ENCODE results near the gene GNMT. TPM values are rescaled to one million over a fixed set of nuclear protein-coding genes. Genes with fewer than 3 reads are reported as not detected.
A peak's percentile ranks its signal among the peaks of the same experiment; 100 is the strongest.

GNMT gene
- total and polyA plus RNA-seq, 2 donors (not counting 1 experiment from before 2014, with no cell fraction given) = 2.0 to 5.9 TPM

DNA sequence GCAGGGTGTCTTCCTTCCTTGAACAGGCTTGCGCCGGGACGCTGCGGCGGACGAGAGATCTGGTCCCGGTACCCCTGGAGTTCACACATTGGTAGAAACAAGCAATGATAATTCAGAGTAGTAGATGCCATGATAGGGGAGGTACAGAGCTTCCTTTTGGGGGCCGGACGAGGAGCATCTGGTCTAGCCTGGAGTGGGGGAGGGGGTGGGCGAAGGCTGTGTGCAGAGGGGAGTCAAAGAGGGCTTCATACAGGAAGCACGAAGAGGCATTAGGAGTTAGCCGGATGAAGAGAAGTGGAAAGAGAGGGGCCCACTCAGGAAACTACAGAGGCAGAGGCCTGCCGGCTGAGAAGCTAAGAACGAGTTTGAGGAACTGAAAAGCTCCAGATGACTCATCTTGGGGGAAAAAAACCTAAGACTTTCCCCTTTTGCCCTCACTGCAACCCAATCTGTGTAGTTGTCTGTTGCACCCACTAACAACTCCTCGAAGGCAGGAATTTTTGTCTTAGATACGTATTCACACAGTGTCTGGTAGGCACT, 30.7 kb upstream of the GNMT start:
- peaks cover 54% of the 10 kb centered on the region for H3K79me2 ChIP-seq (ENCODE audit: control insufficient read depth, insufficient read depth, low read length)
- Mint-ChIP-seq H3K27me3 (no peaks in the 10 kb centered on the region), H3K27ac (peak overlapping the region; percentile 100), H3K9me3 (ENCODE audit: insufficient read depth) (no peaks in the 10 kb centered on the region), H3K4me3 (peak overlapping the region; percentile 100), H3K4me1 (peaks cover 54% of the 10 kb centered on the region)
- DNase-seq (peak; percentile 91), ATAC-seq (ENCODE audit: low read depth) (peak; percentile 52)
- intact Hi-C loops (cut with micrococcal nuclease) = loop anchor here (1.0 to 10.0 kb wide), 15 partner anchors 29 to 699 kb away; partner anchors contain the start of genes BICRAL, CUL9, GTPBP2 and KLC4
- H3K27ac ChIP-seq (ENCODE audit: low read length in 2 of 2) = peak overlapping the region; percentile 94 to 97
- H3K27me3 ChIP-seq (replicated peaks in 1 of 4; ENCODE audit: control extremely low read depth in 1 of 4, control insufficient read depth in 3 of 4, insufficient read depth in 4 of 4, low read length in 3 of 4) = no peaks in the 10 kb centered on the region
- peak overlapping the region; percentile 85 for H3K9ac ChIP-seq (ENCODE audit: low read length)
- peak overlapping the region; percentile 94 for H3K4me2 ChIP-seq (replicated peaks; ENCODE audit: low read depth, low read length, poor library complexity, severe bottlenecking)
- peaks cover 1 to 31% of the 10 kb centered on the region in 2 experiments for H3K36me3 ChIP-seq (replicated peaks in 1 of 2; ENCODE audit: control extremely low read depth in 1 of 2, control insufficient read depth in 1 of 2, extremely low read depth in 1 of 2, insufficient read depth in 2 of 2, low read length in 1 of 2)
- peaks cover 49% of the 10 kb centered on the region for H4K20me1 ChIP-seq (ENCODE audit: control insufficient read depth, insufficient read depth, low read length, poor library complexity, severe bottlenecking)
- CTCF ChIA-PET = interaction anchor here (0.6 to 2.1 kb wide), 11 partner anchors 17 to 1149 kb away, joined by 3 to 8 read pairs (median 5); partner anchors contain the start of genes CUL9, KLHDC3, MEA1 and PPP2R5D
- POLR2A ChIA-PET = interaction anchor here (0.6 to 3.2 kb wide), 29 partner anchors 14 to 1458 kb away, joined by 3 to 53 read pairs (median 5); partner anchors contain the start of genes BICRAL, CDC5L, CUL7 and DNPH1
- peak overlapping the region; percentile 86 to 89 (median 87) for H3K4me3 ChIP-seq (ENCODE audit: control extremely low read depth in 1 of 5, extremely low read depth in 1 of 5, insufficient read depth in 1 of 5, low read depth in 2 of 5, low read length in 4 of 5)
- H3K9me3 ChIP-seq (ENCODE audit: control extremely low read depth in 1 of 3, control insufficient read depth in 2 of 3, insufficient read depth in 1 of 3, low read length in 2 of 3) = no peaks in the 10 kb centered on the region
- H3K4me1 ChIP-seq (ENCODE audit: control insufficient read depth in 2 of 2, insufficient read depth in 2 of 2, low read length in 2 of 2) = peaks cover 46 to 54% of the 10 kb centered on the region in 2 donors
- TF ChIP-seq, protein P1, sequence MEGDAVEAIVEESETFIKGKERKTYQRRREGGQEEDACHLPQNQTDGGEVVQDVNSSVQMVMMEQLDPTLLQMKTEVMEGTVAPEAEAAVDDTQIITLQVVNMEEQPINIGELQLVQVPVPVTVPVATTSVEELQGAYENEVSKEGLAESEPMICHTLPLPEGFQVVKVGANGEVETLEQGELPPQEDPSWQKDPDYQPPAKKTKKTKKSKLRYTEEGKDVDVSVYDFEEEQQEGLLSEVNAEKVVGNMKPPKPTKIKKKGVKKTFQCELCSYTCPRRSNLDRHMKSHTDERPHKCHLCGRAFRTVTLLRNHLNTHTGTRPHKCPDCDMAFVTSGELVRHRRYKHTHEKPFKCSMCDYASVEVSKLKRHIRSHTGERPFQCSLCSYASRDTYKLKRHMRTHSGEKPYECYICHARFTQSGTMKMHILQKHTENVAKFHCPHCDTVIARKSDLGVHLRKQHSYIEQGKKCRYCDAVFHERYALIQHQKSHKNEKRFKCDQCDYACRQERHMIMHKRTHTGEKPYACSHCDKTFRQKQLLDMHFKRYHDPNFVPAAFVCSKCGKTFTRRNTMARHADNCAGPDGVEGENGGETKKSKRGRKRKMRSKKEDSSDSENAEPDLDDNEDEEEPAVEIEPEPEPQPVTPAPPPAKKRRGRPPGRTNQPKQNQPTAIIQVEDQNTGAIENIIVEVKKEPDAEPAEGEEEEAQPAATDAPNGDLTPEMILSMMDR (IDR thresholded peaks at IDR 0.05) = no peak
- no peak for TF ChIP-seq EZH2 (IDR thresholded peaks at IDR 0.05; ENCODE audit: borderline replicate concordance, insufficient read depth, low read depth, low read length, poor library complexity, severe bottlenecking)
- peak overlapping the region; percentile 83 for H2AFZ ChIP-seq (ENCODE audit: insufficient read depth, low read depth, low read length, poor library complexity, severe bottlenecking)
- WGBS (ENCODE audit: insufficient coverage) = 1% methylated on average over 12 of the region's 16 CpGs

DNA sequence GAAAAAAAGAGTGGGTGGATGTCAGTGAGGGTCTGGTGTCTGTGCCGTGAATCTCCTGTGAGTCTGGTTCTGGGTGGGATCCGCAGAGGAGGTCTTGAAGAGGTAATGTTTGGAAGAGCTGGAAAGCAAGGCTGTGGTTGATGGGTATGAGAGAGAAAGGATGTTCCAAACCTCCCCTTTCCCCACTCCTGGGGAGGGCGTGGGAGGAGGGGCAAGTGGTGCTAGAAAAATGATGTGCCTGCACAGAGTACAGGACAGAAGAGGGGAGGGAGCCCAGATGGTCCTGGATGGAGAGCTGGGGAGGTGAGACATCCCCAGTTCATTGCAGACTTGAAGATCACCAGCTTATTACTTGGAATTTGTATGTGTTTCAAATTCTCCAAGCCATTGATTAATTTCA, 28.1 kb upstream of the GNMT start:
- Histone ChIP-seq H3K9me3 (ENCODE audit: control extremely low read depth in 1 of 3, control insufficient read depth in 2 of 3, insufficient read depth in 1 of 3, low read length in 2 of 3) (no peaks in the 10 kb centered on the region), H3K27me3 (replicated peaks in 1 of 4; ENCODE audit: control extremely low read depth in 1 of 4, control insufficient read depth in 3 of 4, insufficient read depth in 4 of 4, low read length in 3 of 4) (no peaks in the 10 kb centered on the region), H2AFZ (ENCODE audit: insufficient read depth, low read depth, low read length, poor library complexity, severe bottlenecking) (no peak overlapping the region), H3K9ac (ENCODE audit: low read length) (peak overlapping the region; percentile 17), H3K4me3 (ENCODE audit: control extremely low read depth in 1 of 5, extremely low read depth in 1 of 5, insufficient read depth in 1 of 5, low read depth in 2 of 5, low read length in 4 of 5) (peak overlapping the region in 2 of 5 experiments; percentile 18 to 31), H3K27ac (ENCODE audit: low read length in 2 of 2) (peak overlapping the region; percentile 45 to 97), H4K20me1 (ENCODE audit: control insufficient read depth, insufficient read depth, low read length, poor library complexity, severe bottlenecking) (peaks cover 74% of the 10 kb centered on the region), H3K79me2 (ENCODE audit: control insufficient read depth, insufficient read depth, low read length) (peaks cover 70% of the 10 kb centered on the region), H3K36me3 (replicated peaks in 1 of 2; ENCODE audit: control extremely low read depth in 1 of 2, control insufficient read depth in 1 of 2, extremely low read depth in 1 of 2, insufficient read depth in 2 of 2, low read length in 1 of 2) (peaks cover 1 to 57% of the 10 kb centered on the region in 2 experiments), H3K4me2 (replicated peaks; ENCODE audit: low read depth, low read length, poor library complexity, severe bottlenecking) (peak overlapping the region; percentile 56), H3K4me1 (ENCODE audit: control insufficient read depth in 2 of 2, insufficient read depth in 2 of 2, low read length in 2 of 2) (peaks cover 51 to 64% of the 10 kb centered on the region in 2 donors)
- Mint-ChIP-seq H3K9me3 (ENCODE audit: insufficient read depth) (no peaks in the 10 kb centered on the region), H3K4me3 (peak overlapping the region; percentile 100), H3K27ac (peak overlapping the region; percentile 76), H3K27me3 (no peaks in the 10 kb centered on the region), H3K4me1 (peaks cover 61% of the 10 kb centered on the region)
- ATAC-seq (ENCODE audit: low read depth) (no peak), DNase-seq (no peak)
- TF ChIP-seq, protein P1 (IDR thresholded peaks at IDR 0.05) = no peak
- POLR2A ChIA-PET = interaction anchor here (1.6 kb wide), 1 partner anchor 26 kb away, joined by 4 read pairs; no protein-coding TSS in a partner anchor
- WGBS (ENCODE audit: insufficient coverage) = 100% methylated on average over 1 of the region's 3 CpGs
- CTCF ChIA-PET = interaction anchor here (1.3 to 2.5 kb wide), 2 partner anchors 46 to 52 kb away, joined by 4 to 6 read pairs; partner anchors contain the start of genes PEX6 and PPP2R5D
- intact Hi-C loops (cut with micrococcal nuclease) = no loop called here
